GM23338 (cell line): ENCODE results near the gene KHK. TPM values are rescaled to one million over a fixed set of nuclear protein-coding genes. Genes with fewer than 3 reads are reported as not detected.

Experiments used
- ATAC-seq: fragments of 200-7000 bp; cut with Tn5 transposase; 3 replicates; pipeline ENCODE4 v1.9.1; 2020
- DNase-seq: peaks from one replicate; pipeline ENCODE4 v3.0.0-alpha.2; 2015; ENCODE audit warnings: low spot score
- H2AFZ ChIP-seq: fragments of 200-600 bp; sonication (generic); 2 replicates; pipeline ENCODE4 v1.8.0; 2016; ENCODE audit warnings: antibody characterized with exemption, mild to moderate bottlenecking, moderate library complexity
- H3F3A ChIP-seq: fragments of 200-600 bp; sonication (generic); replicated peaks from 2 replicates; pipeline ENCODE4 v1.8.0; 2017; ENCODE audit warnings: antibody characterized with exemption, mixed run types, low read depth
- H3K27ac ChIP-seq: fragments of 200-600 bp; sonication (generic); 2 replicates; pipeline ENCODE4 v1.6.1; 2016; ENCODE audit warnings: low read depth
- H3K27me3 ChIP-seq: fragments of 200-600 bp; sonication (generic); 2 replicates; pipeline ENCODE4 v1.8.0; 2016; ENCODE audit warnings: mild to moderate bottlenecking, mixed run types, moderate library complexity; ENCODE audit not compliant: insufficient read depth
- H3K36me3 ChIP-seq: fragments of 200-600 bp; sonication (generic); 2 replicates; pipeline ENCODE4 v1.8.0; 2016; ENCODE audit warnings: mild to moderate bottlenecking; ENCODE audit not compliant: insufficient read depth
- H3K4me1 ChIP-seq: fragments of 200-600 bp; sonication (generic); 2 replicates; pipeline ENCODE4 v1.8.0; 2016; ENCODE audit warnings: mild to moderate bottlenecking, moderate library complexity; ENCODE audit not compliant: insufficient read depth
- H3K4me2 ChIP-seq: fragments of 200-600 bp; sonication (generic); 2 replicates; pipeline ENCODE4 v1.7.1; 2017; ENCODE audit warnings: mixed run types
- H3K4me3 ChIP-seq: fragments of 200-600 bp; sonication (generic); 2 replicates; pipeline ENCODE4 v1.6.1; 2016; ENCODE audit warnings: mixed run types
- H3K79me2 ChIP-seq: fragments of 200-600 bp; sonication (generic); replicated peaks from 2 replicates; pipeline ENCODE4 v1.8.0; 2017; ENCODE audit warnings: mild to moderate bottlenecking; ENCODE audit not compliant: insufficient read depth
- H3K9me2 ChIP-seq: fragments of 200-600 bp; sonication (generic); 2 replicates; pipeline ENCODE4 v1.8.0; 2017; ENCODE audit not compliant: insufficient read depth
- H4K20me1 ChIP-seq: fragments of 200-600 bp; sonication (generic); replicated peaks from 2 replicates; pipeline ENCODE4 v1.8.0; 2017; ENCODE audit warnings: mild to moderate bottlenecking; ENCODE audit not compliant: insufficient read depth
- H3K27ac Mint-ChIP-seq: 2 replicates; pipeline ENCODE4 v1.8.0; 2020; ENCODE audit warnings: inconsistent platforms, mild to moderate bottlenecking, moderate library complexity, mixed read lengths
- H3K27me3 Mint-ChIP-seq: 3 replicates; pipeline ENCODE4 v1.8.0; 2022; ENCODE audit warnings: low read depth, mild to moderate bottlenecking, moderate library complexity, mixed read lengths, inconsistent platforms; ENCODE audit not compliant: insufficient read depth, poor library complexity
- H3K36me3 Mint-ChIP-seq: 3 replicates; pipeline ENCODE4 v1.8.0; 2021; ENCODE audit warnings: low read depth, mild to moderate bottlenecking, inconsistent platforms, moderate library complexity, mixed read lengths
- H3K4me1 Mint-ChIP-seq: 3 replicates; pipeline ENCODE4 v1.8.0; 2020; ENCODE audit warnings: mild to moderate bottlenecking, inconsistent platforms, mixed read lengths
- H3K4me3 Mint-ChIP-seq: 3 replicates; pipeline ENCODE4 v1.8.0; 2021; ENCODE audit warnings: moderate library complexity, mild to moderate bottlenecking, inconsistent platforms, mixed read lengths
- H3K9me3 Mint-ChIP-seq: 3 replicates; pipeline ENCODE4 v1.8.0; 2020; ENCODE audit warnings: moderate library complexity, mild to moderate bottlenecking, inconsistent platforms, mixed read lengths
- CREB1 ChIP-seq: fragments of 250-450 bp; sonication (Bioruptor Pico); IDR thresholded peaks from 2 replicates; pipeline ENCODE4 v1.5.0; 2020; ENCODE audit warnings: low read depth, mild to moderate bottlenecking, moderate library complexity
- CTCF ChIP-seq, 2 experiments: fragments of 200-600 bp in 1 of 2; sonication (generic) in 1 of 2; conservative IDR thresholded peaks; 2 replicates each; pipeline versions ENCODE4 v1.5.1 to v1.6.1; 2016 to 2017; ENCODE audit warnings: antibody characterized with exemption in 2 of 2, low read depth in 2 of 2, mild to moderate bottlenecking in 2 of 2, moderate library complexity in 1 of 2
- EZH2phosphoT487 ChIP-seq: fragments of 200-600 bp; sonication (generic); IDR thresholded peaks from one replicate; pipeline ENCODE4 v1.8.1; 2018; ENCODE audit warnings: antibody characterized with exemption; ENCODE audit not compliant: unreplicated experiment
- REST ChIP-seq: IDR thresholded peaks from one replicate; pipeline ENCODE4 v1.6.1; 2018; ENCODE audit warnings: antibody characterized with exemption; ENCODE audit not compliant: unreplicated experiment
- ZNF331 ChIP-seq: fragments of 250-450 bp; sonication (Bioruptor Pico); IDR thresholded peaks from 2 replicates; pipeline ENCODE4 v1.5.0; 2020; ENCODE audit warnings: low read depth, mild to moderate bottlenecking, moderate library complexity
- ZNF462 ChIP-seq: fragments of 250-450 bp; sonication (Bioruptor Pico); IDR thresholded peaks from 2 replicates; pipeline ENCODE4 v1.5.0; 2020; ENCODE audit warnings: mild to moderate bottlenecking, moderate library complexity
- polyA plus RNA-seq: library from polyadenylated mRNA; unstranded; fragments of >200 nt; fragmentation: Nextera tagmentation; extraction: Ambion mirVana; gene quantifications from 2 replicates; pipeline ENCODE4 v1.2.1, GENCODE V29; 2016
- total RNA-seq: library from RNA; depleted of rRNA; stranded (reverse); fragments of >200 nt; shearing (Covaris generic); gene quantifications from 2 replicates; pipeline ENCODE4 v1.2.3, GENCODE V29; 2014

Gene KHK
- total and polyA plus RNA-seq, 2 experiments from 2014 or later, result 9.7 TPM

- Histone ChIP-seq H3K79me2 (no peaks in the 10 kb centered on the region), H3K4me2 (no peak overlapping the region), H3F3A (peaks cover 9% of the 10 kb centered on the region; the same call in 1 of the 2 replicates), H3K27ac (no peak overlapping the region), H3K9me2 (no peaks in the 10 kb centered on the region), H3K4me3 (no peak overlapping the region), H4K20me1 (no peaks in the 10 kb centered on the region; the same call in none of the 2 replicates), H3K4me1 (no peaks in the 10 kb centered on the region), H2AFZ (no peak overlapping the region), H3K27me3 (no peaks in the 10 kb centered on the region), H3K36me3 (peaks cover 15% of the 10 kb centered on the region)
- H3K4me1 Mint-ChIP-seq, result no peaks in the 10 kb centered on the region
- DNase-seq (no peak), ATAC-seq (no peak)
- TF ChIP-seq CREB1 (no peak), ZNF462 (CRISPR knock-in tag) (no peak), EZH2phosphoT487 (no peak), REST (no peak), CTCF (conservative IDR thresholded peaks at IDR 0.05; ENCODE audit: low read depth in 2 of 2) (no peak), ZNF331 (CRISPR knock-in tag) (no peak)
- no peaks in the 10 kb centered on the region for H3K9me3 Mint-ChIP-seq
- no peak overlapping the region for H3K27ac Mint-ChIP-seq
- H3K36me3 Mint-ChIP-seq, result peaks cover 35% of the 10 kb centered on the region
- H3K27me3 Mint-ChIP-seq, result peaks cover 3% of the 10 kb centered on the region
- no peak overlapping the region for H3K4me3 Mint-ChIP-seq
Observed at GRCh38 chr2:27059141-27059820, 27.3 kb upstream of the KHK start.
